ENCODE measurements around the gene VKORC1L1. TPM values are rescaled to one million over a fixed set of nuclear protein-coding genes. Genes with fewer than 3 reads are reported as not detected.

Gene VKORC1L1
- total and polyA plus RNA-seq, 2 of the 8 experiments (the other 6 are each of a cell fraction or from before 2014, with no cell fraction given) = 12.7 to 45.3 TPM

DNA sequence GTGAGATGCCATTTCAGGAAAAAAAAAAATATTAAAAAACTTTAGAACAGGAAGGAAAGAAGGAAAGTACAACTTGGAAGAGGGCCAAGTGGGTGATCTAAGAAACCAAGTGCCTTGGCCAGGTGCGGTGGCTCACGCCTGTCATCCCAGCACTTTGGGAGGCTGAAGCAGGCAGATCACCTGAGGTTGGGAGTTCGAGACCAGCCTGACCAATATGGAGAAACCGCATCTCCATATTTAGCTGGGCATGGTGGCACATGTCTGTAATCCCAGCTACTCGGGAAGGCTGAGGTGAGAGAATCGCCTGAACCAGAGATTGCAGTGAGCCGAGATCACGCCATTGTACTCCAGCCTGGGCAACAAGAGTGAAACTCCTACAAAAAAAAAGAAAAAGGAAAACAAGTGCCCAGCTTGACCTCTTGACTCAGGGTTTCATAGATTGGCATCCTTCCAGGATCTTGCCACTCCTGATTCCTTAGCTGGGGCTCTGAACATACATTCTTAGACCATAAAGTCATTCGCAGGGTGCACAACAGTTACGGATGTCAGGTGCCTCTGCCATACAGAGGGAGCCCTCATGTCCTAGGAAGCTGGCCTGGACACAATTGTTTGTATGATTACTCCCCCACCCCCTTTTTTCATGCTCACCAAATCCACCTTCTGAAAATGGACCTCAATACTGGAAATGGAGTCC is 111.2 kb downstream of the VKORC1L1 start:
- no peak overlapping the region for H2BK5ac ChIP-seq (ENCODE audit: low read depth, low read length)
- H3K23me2 ChIP-seq (ENCODE audit: low read depth, low read length) = no peaks in the 10 kb centered on the region
- DNase-seq (ENCODE audit: low read depth in 1 of 2, low spot score in 2 of 2) = no peak
- no peak overlapping the region for H4K91ac ChIP-seq (replicated peaks; ENCODE audit: insufficient read length, low read length)
- no peak overlapping the region for H3K56ac ChIP-seq (replicated peaks; ENCODE audit: insufficient read length, low read depth, low read length)
- H4K8ac ChIP-seq (ENCODE audit: extremely low read depth, insufficient read depth, low read length) = no peak overlapping the region
- no peak overlapping the region for H2AFZ ChIP-seq (ENCODE audit: low read length)
- H3K4me1 ChIP-seq (replicated peaks in 1 of 4; ENCODE audit: control insufficient read depth in 3 of 4, insufficient read depth in 4 of 4, low read length in 3 of 4) = peaks cover 0 to 6% (median 2%) of the 10 kb centered on the region in 4 experiments; a peak in 4 of 7 replicates
- H3K79me2 ChIP-seq (ENCODE audit: control insufficient read depth in 1 of 2, insufficient read depth in 2 of 2, low read length in 2 of 2) = peaks cover 0 to 16% of the 10 kb centered on the region in 2 experiments; a peak in 2 of 4 replicates
- H4K5ac ChIP-seq (ENCODE audit: insufficient read length, low read depth, low read length) = no peak overlapping the region
- H2AK5ac ChIP-seq (ENCODE audit: low read depth, low read length) = no peak overlapping the region
- no peaks in the 10 kb centered on the region; the same call in none of the 2 replicates for H3K79me1 ChIP-seq (ENCODE audit: low read depth, low read length)
- no peak overlapping the region for H2BK15ac ChIP-seq (ENCODE audit: low read length)
- H3K27me3 ChIP-seq (replicated peaks in 1 of 4; ENCODE audit: control insufficient read depth in 3 of 4, extremely low read depth in 1 of 4, insufficient read depth in 3 of 4, low read length in 3 of 4) = no peaks in the 10 kb centered on the region
- no peak for FAIRE-seq
- H2BK120ac ChIP-seq (replicated peaks; ENCODE audit: low read depth, low read length) = no peak overlapping the region
- no peak overlapping the region for H2BK12ac ChIP-seq (ENCODE audit: low read depth, low read length)
- no peaks in the 10 kb centered on the region for H3K9me3 ChIP-seq (ENCODE audit: insufficient read depth in 2 of 2, low read depth in 1 of 2, low read length in 1 of 2)
- H3K23ac ChIP-seq (ENCODE audit: insufficient read length) = no peak overlapping the region
- H3K36me3 ChIP-seq (ENCODE audit: control insufficient read depth in 2 of 4, insufficient read depth in 4 of 4, low read length in 3 of 4) = peaks cover 3 to 8% (median 7%) of the 10 kb centered on the region in 4 experiments; a peak in 7 of 8 replicates
- no peak overlapping the region for H3K4me3 ChIP-seq (ENCODE audit: extremely low read depth in 1 of 4, insufficient read depth in 2 of 4, low read depth in 3 of 4, low read length in 4 of 4)
- WGBS, 2 experiments (ENCODE audit: extremely low coverage in 1 of 2, insufficient coverage in 1 of 2, insufficient read length in 1 of 2, insufficient replicate concordance in 2 of 2, low coverage in 1 of 2, low lambda C conversion rate in 2 of 2, missing lambda C conversion rate in 1 of 2) = 90% methylated on average over 10 of the region's 10 CpGs; no CpG with 5 or more reads in 1 of the 2 experiments
- no peak overlapping the region for H2BK20ac ChIP-seq (ENCODE audit: low read length)
- no peak overlapping the region for H3K4me2 ChIP-seq (ENCODE audit: insufficient read depth in 1 of 2, low read depth in 2 of 2, low read length in 2 of 2)
- ChIA-PET POLR2A (ENCODE audit: partially characterized antibody) (no interaction called here), CTCF (ENCODE audit: partially characterized antibody) (interaction anchor here (1.1 kb wide), 1 partner anchor 29 kb away, joined by 4 read pairs; no protein-coding TSS in a partner anchor)
- no peak overlapping the region for H3K18ac ChIP-seq (ENCODE audit: extremely low read depth, low read length)
- H3K9ac ChIP-seq (replicated peaks in 1 of 4; ENCODE audit: extremely low read depth in 1 of 4, low read depth in 3 of 4, low read length in 3 of 4) = no peak overlapping the region
- H3K27ac ChIP-seq (ENCODE audit: low read depth, low read length) = no peak overlapping the region
- no peak overlapping the region for H3K4ac ChIP-seq (replicated peaks; ENCODE audit: insufficient read length, low read depth, low read length)
- peaks cover 4 to 12% of the 10 kb centered on the region in 2 experiments for H4K20me1 ChIP-seq (replicated peaks in 1 of 2; ENCODE audit: control insufficient read depth in 1 of 2, insufficient read depth in 2 of 2, low read length in 2 of 2)
- TF ChIP-seq, protein P1, sequence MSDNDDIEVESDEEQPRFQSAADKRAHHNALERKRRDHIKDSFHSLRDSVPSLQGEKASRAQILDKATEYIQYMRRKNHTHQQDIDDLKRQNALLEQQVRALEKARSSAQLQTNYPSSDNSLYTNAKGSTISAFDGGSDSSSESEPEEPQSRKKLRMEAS (IDR thresholded peaks at IDR 0.05) = no peak
- TF ChIP-seq, protein P2, sequence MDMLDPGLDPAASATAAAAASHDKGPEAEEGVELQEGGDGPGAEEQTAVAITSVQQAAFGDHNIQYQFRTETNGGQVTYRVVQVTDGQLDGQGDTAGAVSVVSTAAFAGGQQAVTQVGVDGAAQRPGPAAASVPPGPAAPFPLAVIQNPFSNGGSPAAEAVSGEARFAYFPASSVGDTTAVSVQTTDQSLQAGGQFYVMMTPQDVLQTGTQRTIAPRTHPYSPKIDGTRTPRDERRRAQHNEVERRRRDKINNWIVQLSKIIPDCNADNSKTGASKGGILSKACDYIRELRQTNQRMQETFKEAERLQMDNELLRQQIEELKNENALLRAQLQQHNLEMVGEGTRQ (IDR thresholded peaks at IDR 0.05; ENCODE audit: low read length) = no peak
- TF ChIP-seq EZH2 (IDR thresholded peaks at IDR 0.05; ENCODE audit: low read depth, low read length, severe bottlenecking) (no peak), ASH2L (IDR thresholded peaks at IDR 0.05; ENCODE audit: low read length) (no peak), HDAC2 (IDR thresholded peaks at IDR 0.05; ENCODE audit: borderline replicate concordance in 1 of 2, low read depth in 2 of 2, low read length in 2 of 2) (no peak), SP1 (IDR thresholded peaks at IDR 0.05; ENCODE audit: low read depth, low read length) (no peak), CHD1 (IDR thresholded peaks at IDR 0.05; ENCODE audit: low read depth, low read length) (no peak), NANOG (IDR thresholded peaks at IDR 0.05; ENCODE audit: insufficient read depth, low read depth, low read length, poor library complexity, severe bottlenecking) (no peak), NRF1 (IDR thresholded peaks at IDR 0.05; ENCODE audit: low read depth, low read length) (no peak), ZNF274 (IDR thresholded peaks at IDR 0.05; ENCODE audit: borderline replicate concordance, extremely low read depth, low read length) (no peak)
- no peak overlapping the region for H3K14ac ChIP-seq (ENCODE audit: insufficient read length)
